NCI-H1436 (cell line): ENCODE measurements around the gene MUCL3.
"Not testable (repeated sequence)": the region's sequence is repeated elsewhere in the genome, so short reads cannot be mapped to it uniquely, and the experiment has no call there.

Experiments used
- DNase-seq: peaks from one replicate; lab custom pipeline; 2025; lab: John Stamatoyannopoulos, UW

The MUCL3 gene

GRCh38 chr6:30910473-30910872 lies 30.3 kb upstream of the MUCL3 start:
- not testable (repeated sequence) for DNase-seq

DNA sequence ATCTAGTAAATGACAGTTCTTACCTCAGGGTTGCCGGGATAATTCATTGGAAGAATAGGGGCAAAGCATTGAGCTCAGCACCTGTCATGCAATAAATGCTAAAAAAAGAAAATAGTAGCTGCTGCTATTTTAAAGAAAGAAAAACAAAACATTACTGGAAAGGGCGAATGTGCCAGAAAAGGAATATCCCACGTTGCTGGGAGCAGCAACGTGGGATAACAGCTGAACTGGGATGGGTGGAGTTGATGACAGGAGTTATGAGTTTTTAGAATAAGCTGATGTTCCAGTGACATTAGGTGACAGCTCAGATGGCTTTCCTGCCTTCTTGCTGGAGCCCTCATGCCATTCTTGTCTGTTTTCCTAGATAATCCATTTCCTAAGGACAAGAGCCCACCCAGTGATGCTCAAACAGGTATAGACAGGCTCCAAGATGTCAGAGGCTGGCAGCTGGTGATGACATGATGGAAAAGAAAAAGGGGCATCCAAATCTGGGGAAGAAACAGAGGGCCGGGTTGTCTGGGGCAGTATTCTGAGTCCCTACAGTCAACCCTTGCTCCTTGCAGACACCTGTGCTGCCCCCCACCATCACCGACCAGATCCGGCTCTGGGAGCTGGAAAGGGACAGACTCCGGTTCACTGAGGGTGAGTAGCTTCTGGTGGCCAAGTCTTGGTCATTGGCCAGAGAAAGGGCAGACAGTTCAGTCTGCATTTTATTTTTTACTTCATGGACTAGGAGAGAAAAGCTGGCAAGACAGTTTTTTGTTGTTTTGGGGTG lies 27.8 kb upstream of the MUCL3 start:
- no peak for DNase-seq

- DNase-seq = no peak
Observed at GRCh38 chr6:30913721-30914075, 27.1 kb upstream of the MUCL3 start.

DNA sequence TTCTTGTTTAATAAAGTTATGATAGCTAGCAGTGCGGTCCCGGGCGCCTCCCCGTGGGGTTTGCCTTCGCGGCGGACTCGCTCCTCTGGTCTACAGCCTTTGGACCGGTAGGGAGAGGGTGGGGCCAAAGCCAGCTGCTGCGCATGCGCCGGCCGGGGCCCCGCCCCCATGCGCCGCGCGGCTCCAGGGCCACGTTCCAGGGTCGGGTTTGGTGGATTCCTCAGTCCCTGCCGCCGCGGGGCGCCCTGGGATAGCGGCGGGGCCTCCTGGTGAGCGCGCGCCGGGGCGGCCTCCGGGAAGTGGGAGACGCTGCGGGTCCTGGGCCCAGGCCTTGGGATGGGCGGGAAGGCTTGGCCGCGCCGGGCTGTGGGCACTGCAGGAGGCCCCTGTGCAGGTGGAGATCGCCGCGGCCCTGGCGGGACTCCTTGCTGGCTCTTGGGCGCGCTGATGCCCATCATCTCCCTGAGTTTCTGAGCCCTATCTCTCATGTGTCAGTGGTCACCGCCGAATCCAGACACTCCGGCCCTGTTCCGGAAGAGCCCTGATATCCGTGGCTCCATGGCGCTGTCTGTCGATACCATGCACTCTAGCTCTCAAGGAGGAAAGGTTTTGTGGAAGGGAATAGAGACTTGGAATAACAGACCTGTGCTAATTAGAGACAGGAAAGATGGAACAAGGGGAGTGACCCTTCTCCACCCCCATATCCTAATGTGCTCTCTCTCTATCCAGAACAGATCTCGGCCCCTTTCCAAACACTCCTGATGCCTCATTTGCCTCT lies 26.5 kb upstream of the MUCL3 start, which contains the start of gene VARS2:
VARS2 (plus strand) TSS at position 163 of the 778 bp plus-strand sequence; CDS start at position 762, 599 bp downstream.
- peak; percentile 84 for DNase-seq

DNA sequence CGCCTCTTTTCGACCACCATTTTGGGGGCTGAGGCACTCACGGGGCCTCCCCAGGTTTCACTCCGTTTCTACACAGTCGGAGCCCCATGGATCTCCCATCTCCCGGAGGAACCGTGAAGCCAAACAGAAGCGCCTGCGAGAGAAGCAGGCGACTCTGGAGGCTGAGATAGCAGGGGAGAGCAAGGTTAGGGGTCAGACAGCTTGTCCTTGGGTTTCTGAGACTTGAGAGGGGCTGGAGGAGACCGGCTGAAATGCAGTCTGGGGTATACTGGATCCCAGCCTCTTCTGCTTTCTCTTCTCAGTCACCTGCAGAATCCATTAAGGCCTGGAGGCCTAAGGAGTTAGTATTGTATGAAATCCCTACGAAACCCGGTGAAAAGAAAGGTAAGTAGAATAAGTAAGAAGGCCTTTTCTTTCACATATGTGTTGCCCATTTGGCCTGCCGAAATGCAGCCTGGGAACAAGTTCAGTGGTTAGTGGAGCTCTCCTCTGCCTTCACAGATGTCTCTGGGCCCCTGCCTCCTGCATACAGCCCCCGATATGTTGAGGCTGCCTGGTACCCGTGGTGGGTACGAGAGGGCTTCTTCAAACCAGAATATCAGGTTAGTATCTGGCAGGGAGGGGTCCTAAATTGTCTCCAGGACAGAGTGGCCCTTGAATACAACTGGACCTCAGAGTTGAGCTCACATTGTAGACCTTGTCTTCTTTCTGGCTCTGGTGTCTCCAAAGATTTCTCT lies 25.8 kb upstream of the MUCL3 start:
- DNase-seq = no peak

DNA sequence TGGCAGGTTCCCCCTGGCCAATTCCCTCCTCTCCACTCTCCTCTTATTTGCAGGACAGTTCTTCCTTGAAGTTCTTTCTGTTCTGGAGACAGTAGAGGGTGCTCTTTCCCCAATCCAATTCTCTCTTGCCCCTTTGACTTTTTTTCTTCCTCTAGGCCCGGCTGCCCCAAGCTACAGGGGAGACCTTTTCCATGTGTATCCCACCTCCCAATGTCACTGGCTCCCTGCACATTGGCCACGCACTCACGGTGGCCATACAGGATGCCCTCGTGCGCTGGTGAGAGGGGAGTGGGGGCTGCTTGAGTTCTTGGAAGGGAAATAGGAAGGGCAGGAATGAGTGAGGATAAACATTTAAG lies 25.2 kb upstream of the MUCL3 start:
- peak; percentile 30 for DNase-seq

DNA sequence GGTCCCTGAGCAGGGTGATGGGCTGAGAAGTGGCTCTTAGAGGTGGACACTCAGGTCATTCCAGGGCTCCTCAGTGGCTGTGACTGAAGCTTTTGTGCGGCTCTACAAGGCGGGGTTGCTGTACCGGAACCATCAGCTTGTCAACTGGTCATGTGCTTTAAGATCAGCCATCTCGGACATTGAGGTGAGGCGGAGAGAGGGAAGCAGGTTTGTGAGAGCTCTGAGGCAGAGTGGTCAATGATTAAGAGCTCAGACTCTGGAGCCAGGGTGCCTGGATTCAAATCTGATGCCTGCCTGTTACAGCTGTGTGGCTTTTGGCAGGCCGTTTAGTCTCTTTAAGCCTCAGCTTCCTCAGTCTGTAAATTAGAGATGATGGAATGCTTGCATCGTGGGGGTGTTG lies 23.7 kb upstream of the MUCL3 start:
- DNase-seq = no peak

DNA sequence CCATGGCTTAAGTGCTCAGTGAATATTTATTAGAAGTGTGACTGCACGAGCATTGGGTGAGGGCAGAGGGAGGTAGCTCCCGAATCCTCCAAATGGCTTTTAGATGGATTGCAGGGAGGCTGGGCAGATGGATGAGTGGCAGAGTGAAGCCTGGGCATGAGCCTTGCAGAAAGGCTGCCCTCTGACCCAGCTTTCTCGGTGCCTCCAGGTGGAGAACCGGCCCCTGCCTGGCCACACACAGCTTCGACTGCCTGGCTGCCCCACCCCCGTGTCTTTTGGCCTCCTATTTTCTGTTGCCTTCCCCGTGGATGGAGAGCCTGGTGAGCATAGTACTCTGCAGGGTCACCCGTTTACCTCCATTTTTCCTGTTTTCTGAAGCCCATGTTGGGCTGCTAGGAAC lies 23.3 kb upstream of the MUCL3 start:
- no peak for DNase-seq

- DNase-seq = no peak
Observed at GRCh38 chr6:30918670-30919069, 22.1 kb upstream of the MUCL3 start.

- DNase-seq = no peak
Observed at GRCh38 chr6:30922447-30922852, 18.3 kb upstream of the MUCL3 start.

GRCh38 chr6:30924040-30924627 lies 16.6 kb upstream of the MUCL3 start:
- DNase-seq = not testable (repeated sequence)

DNA sequence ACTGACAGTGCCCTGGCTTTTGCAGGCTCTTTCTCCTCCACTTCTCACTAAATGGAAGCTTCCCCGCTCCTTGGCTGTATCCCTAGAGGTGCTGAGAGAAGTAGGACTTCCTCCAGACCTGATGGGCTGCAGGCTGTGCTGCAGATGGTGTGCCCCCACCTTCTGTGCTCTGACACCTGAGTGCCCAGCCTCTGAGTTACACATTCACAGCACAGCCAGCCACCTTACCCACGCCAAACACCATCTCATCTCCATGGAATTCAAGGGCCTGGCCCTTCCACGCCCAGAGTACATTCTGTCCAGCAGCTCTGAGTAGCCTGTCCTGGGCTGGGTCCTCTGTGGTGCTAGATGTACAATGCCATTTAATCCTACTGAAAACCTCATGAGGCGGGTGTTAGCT lies 14.1 kb upstream of the MUCL3 start:
- DNase-seq = no peak

GRCh38 chr6:30927080-30927479 lies 13.7 kb upstream of the MUCL3 start:
- not testable (repeated sequence) for DNase-seq

- no peak for DNase-seq
Observed at GRCh38 chr6:30928677-30929076, 12.1 kb upstream of the MUCL3 start.

DNA sequence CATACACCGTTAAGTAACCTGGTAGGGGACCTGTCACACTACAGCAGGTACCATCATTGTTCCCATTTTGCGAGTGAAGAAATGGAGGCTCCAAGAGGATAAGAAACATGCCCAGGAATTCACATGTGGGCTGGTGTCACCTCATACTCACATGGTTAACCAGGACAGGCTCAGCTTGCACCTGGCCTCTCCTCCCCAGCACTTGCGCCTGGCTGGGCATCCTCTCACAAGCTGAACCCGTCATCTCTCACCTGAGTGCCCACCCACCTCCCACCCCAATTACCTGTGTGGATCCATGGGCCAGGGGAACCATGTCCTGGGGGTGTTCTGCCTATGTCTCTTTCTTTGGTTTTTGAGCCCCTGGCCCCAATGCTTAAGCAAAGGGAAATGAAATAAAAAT lies 10.3 kb upstream of the MUCL3 start:
- DNase-seq = no peak

- no peak for DNase-seq
Observed at GRCh38 chr6:30931272-30931671, 9.5 kb upstream of the MUCL3 start.

DNA sequence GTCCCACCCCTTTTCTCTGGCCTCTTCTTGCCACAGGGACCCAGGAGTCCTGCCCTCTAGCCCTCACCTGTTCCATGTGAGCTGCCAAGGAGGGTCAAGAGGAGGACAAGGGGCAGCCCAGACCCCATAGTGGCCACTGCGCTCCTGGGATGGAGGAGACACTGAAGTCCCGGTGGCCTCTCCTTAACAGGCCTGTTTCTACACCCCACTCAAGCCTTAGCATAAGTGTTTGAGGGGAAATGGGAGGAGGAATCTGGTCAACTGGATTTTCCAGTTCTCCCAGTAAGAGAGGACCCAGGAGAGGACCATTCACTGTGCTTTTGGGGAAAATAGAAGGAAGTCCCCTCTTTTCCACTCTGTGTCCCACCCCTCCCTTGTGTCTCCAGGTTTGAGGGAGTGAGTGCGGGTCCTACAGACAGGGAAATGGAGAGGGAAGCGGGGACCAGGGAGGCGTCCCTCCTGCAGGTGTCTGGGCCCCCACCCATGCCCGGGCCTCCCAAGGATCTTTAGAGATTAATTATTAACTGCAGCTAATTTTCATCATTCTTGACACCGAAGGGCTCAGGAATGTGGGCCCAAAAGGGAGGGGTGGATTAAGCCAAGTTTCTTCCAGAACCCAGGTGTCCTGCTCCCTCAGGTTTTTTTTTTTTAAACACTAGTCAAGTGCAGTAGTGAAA lies 8.7 kb upstream of the MUCL3 start, which contains the start of gene SFTA2:
SFTA2 (minus strand) TSS at position 202 of the 677 bp plus-strand sequence; CDS start at position 128, 74 bp downstream.
- no peak for DNase-seq

DNA sequence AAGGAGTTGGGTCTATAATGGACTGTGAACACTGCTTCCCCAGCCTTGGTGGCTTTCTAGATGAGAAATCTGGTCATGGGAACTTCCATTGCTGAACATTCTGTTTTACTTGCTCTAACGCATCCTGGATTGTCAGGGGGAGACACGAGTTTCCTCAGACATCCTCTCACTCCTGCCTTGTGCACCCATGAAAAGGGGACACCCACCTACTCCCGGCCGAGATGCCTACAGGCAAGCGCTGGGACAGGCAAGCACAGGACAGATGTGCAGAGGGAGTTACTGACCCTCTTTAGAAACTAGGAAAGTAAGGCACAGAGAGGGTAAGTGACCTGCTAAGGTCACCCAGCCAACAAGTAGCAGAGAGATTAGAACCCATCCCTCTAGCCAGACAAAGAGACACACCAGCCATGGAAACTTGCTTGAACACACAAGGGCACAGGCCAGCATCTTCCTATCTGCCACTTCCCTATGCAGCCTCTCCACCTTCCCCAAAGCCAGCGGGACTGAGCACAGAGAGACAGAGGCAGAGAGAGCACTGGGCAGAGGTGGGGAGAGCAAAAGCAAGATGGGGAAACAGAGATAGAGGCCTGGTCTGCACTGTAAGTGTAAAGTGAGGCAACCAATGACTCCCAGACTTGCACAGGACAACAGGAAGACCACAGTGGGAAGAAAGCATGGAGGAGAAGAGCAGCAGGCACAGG lies 8.0 kb upstream of the MUCL3 start:
- DNase-seq = no peak

DNA sequence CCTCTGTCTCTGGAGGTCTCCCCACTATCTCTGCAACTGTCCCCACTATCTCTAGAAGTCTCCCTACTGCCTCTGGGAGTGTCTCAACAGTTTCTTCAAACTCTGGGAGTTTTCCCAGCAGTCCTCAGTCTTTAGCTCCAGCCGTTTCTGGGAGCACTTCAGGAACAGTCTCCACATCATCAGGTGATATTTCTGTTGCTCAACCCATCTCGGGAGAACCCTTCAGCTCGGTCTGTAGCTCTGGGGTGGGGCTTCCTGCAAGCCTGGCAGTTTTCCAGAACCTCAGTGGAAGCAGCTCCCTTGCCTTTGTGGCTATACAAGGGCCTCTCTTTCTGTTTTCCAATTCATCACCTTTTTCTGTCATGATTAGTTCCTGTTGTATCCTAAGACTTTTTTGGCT lies 5.8 kb upstream of the MUCL3 start:
- DNase-seq = no peak

DNA sequence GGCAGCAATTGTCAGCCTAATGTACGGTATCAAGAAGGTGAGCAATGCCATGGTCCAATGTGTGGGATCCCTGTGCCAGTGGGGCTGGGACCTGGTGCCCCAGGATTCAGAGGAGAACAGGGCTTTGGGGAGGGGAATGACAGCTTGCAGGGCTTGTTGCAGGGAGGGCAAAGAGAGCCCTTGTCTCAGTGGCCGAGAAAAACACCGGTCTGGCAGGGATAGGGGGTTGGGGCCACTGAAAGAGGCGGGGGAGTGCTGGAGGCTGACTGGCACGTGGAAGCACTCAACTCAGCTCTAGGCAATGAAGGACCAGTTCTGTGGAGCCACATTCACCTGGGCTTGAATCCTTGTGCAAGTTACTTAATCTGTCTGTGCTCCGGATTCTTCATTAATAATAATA lies 3.5 kb upstream of the MUCL3 start:
- no peak for DNase-seq

DNA sequence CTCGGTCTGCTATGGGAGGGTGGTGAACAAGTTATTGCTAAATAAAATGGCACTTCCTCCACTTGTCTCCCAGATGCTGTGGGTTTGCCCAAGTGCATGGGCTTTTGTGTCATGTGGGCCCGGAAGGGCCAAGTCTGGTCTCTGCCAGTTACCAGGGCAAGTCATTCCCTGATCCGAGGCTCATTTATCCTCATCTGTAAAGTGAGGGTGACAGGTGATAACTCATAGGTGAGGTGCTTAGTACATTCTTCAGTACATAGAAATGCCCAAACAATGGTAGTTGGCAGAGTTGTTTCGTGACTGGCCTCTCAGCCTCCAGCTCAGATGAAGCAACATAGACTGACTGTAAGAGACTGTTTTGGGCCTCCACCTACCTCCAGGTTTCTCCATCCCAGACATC lies 2.0 kb upstream of the MUCL3 start:
- no peak for DNase-seq
